ENCODE data around the gene PTPRD. TPM values are rescaled to one million over a fixed set of nuclear protein-coding genes. Genes with fewer than 3 reads are reported as not detected.

Gene PTPRD
- total and polyA plus RNA-seq, 2 donors (not counting 1 experiment from before 2014, with no cell fraction given) = not detected

DNA sequence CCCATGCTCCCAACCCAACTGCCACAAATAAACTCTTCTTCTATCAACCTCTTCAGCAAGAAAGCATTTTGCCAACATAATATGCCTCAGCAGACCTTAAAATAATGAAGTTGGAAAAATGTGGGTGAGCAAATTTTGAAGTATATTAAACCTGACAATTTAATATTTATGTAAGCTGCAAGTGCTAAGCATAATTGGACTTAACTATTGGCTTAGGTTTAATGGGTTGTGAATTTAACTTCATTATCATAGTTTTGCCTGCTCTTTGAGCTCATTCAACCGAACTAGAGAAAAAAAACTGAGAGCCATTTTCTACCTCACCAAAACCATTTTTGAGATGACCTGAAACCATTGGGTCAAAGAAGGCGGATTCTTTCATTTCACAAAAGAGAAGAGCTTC lies 2007.7 kb downstream of the PTPRD start:
- Histone ChIP-seq H3K9me3 (ENCODE audit: control extremely low read depth in 1 of 3, control insufficient read depth in 2 of 3, insufficient read depth in 1 of 3, low read length in 2 of 3) (peaks cover 0 to 5% (median 0%) of the 10 kb centered on the region in 3 donors), H3K27ac (ENCODE audit: low read length in 2 of 2) (no peak overlapping the region), H3K4me1 (ENCODE audit: control insufficient read depth in 2 of 2, insufficient read depth in 2 of 2, low read length in 2 of 2) (no peaks in the 10 kb centered on the region), H3K27me3 (replicated peaks in 1 of 4; ENCODE audit: control extremely low read depth in 1 of 4, control insufficient read depth in 3 of 4, insufficient read depth in 4 of 4, low read length in 3 of 4) (no peaks in the 10 kb centered on the region), H4K20me1 (ENCODE audit: control insufficient read depth, insufficient read depth, low read length, poor library complexity, severe bottlenecking) (no peaks in the 10 kb centered on the region), H3K4me3 (ENCODE audit: control extremely low read depth in 1 of 5, extremely low read depth in 1 of 5, insufficient read depth in 1 of 5, low read depth in 2 of 5, low read length in 4 of 5) (no peak overlapping the region), H3K36me3 (replicated peaks in 1 of 2; ENCODE audit: control extremely low read depth in 1 of 2, control insufficient read depth in 1 of 2, extremely low read depth in 1 of 2, insufficient read depth in 2 of 2, low read length in 1 of 2) (no peaks in the 10 kb centered on the region), H2AFZ (ENCODE audit: insufficient read depth, low read depth, low read length, poor library complexity, severe bottlenecking) (no peak overlapping the region), H3K9ac (ENCODE audit: low read length) (no peak overlapping the region), H3K4me2 (replicated peaks; ENCODE audit: low read depth, low read length, poor library complexity, severe bottlenecking) (no peak overlapping the region), H3K79me2 (ENCODE audit: control insufficient read depth, insufficient read depth, low read length) (no peaks in the 10 kb centered on the region)
- ChIA-PET CTCF (no interaction called here), POLR2A (no interaction called here)
- no CpG with 5 or more reads among the region's 2 CpGs for WGBS (ENCODE audit: insufficient coverage)
- ATAC-seq (ENCODE audit: low read depth) (no peak), DNase-seq (no peak)
- H3K9me3 Mint-ChIP-seq (ENCODE audit: insufficient read depth) = no peaks in the 10 kb centered on the region
- TF ChIP-seq CTCF (IDR thresholded peaks at IDR 0.05) = no peak
- no peak for TF ChIP-seq EZH2 (IDR thresholded peaks at IDR 0.05; ENCODE audit: borderline replicate concordance, insufficient read depth, low read depth, low read length, poor library complexity, severe bottlenecking)
- H3K4me1 Mint-ChIP-seq = no peaks in the 10 kb centered on the region
- no peak overlapping the region for H3K4me3 Mint-ChIP-seq
- no peaks in the 10 kb centered on the region for H3K27me3 Mint-ChIP-seq
- intact Hi-C loops (cut with micrococcal nuclease) = no loop called here
- H3K27ac Mint-ChIP-seq = no peak overlapping the region

GRCh38 chr9:8604201-8604600 lies 2008.6 kb downstream of the PTPRD start:
- intact Hi-C loops (cut with micrococcal nuclease) = no loop called here
- H3K27me3 ChIP-seq (replicated peaks in 1 of 4; ENCODE audit: control extremely low read depth in 1 of 4, control insufficient read depth in 3 of 4, insufficient read depth in 4 of 4, low read length in 3 of 4) = no peaks in the 10 kb centered on the region
- no peak overlapping the region for H3K9ac ChIP-seq (ENCODE audit: low read length)
- DNase-seq (no peak), ATAC-seq (ENCODE audit: low read depth) (no peak)
- no peaks in the 10 kb centered on the region for H3K4me1 ChIP-seq (ENCODE audit: control insufficient read depth in 2 of 2, insufficient read depth in 2 of 2, low read length in 2 of 2)
- H2AFZ ChIP-seq (ENCODE audit: insufficient read depth, low read depth, low read length, poor library complexity, severe bottlenecking) = no peak overlapping the region
- Mint-ChIP-seq H3K4me3 (no peak overlapping the region), H3K9me3 (ENCODE audit: insufficient read depth) (no peaks in the 10 kb centered on the region), H3K27ac (no peak overlapping the region), H3K4me1 (no peaks in the 10 kb centered on the region), H3K27me3 (no peaks in the 10 kb centered on the region)
- CTCF ChIA-PET = no interaction called here
- H3K27ac ChIP-seq (ENCODE audit: low read length in 2 of 2) = no peak overlapping the region
- H3K36me3 ChIP-seq (replicated peaks in 1 of 2; ENCODE audit: control extremely low read depth in 1 of 2, control insufficient read depth in 1 of 2, extremely low read depth in 1 of 2, insufficient read depth in 2 of 2, low read length in 1 of 2) = no peaks in the 10 kb centered on the region
- no peak for TF ChIP-seq EZH2 (IDR thresholded peaks at IDR 0.05; ENCODE audit: borderline replicate concordance, insufficient read depth, low read depth, low read length, poor library complexity, severe bottlenecking)
- no peak for TF ChIP-seq CTCF (IDR thresholded peaks at IDR 0.05)
- H3K4me3 ChIP-seq (ENCODE audit: control extremely low read depth in 1 of 5, extremely low read depth in 1 of 5, insufficient read depth in 1 of 5, low read depth in 2 of 5, low read length in 4 of 5) = no peak overlapping the region
- H3K4me2 ChIP-seq (replicated peaks; ENCODE audit: low read depth, low read length, poor library complexity, severe bottlenecking) = no peak overlapping the region
- no CpG with 5 or more reads among the region's 1 CpG for WGBS (ENCODE audit: insufficient coverage)
- POLR2A ChIA-PET = no interaction called here
- H4K20me1 ChIP-seq (ENCODE audit: control insufficient read depth, insufficient read depth, low read length, poor library complexity, severe bottlenecking) = no peaks in the 10 kb centered on the region
- no peaks in the 10 kb centered on the region for H3K79me2 ChIP-seq (ENCODE audit: control insufficient read depth, insufficient read depth, low read length)
- H3K9me3 ChIP-seq (ENCODE audit: control extremely low read depth in 1 of 3, control insufficient read depth in 2 of 3, insufficient read depth in 1 of 3, low read length in 2 of 3) = peaks cover 0 to 10% (median 0%) of the 10 kb centered on the region in 3 donors

Measured in B cell (primary cell).